ENCODE data around the gene ZBTB7B.
"Not testable (repeated sequence)": the region's sequence is repeated elsewhere in the genome, so short reads cannot be mapped to it uniquely, and the experiment has no call there.

The ZBTB7B gene

GRCh38 chr1:154968731-154969130 is 33.9 kb upstream of the ZBTB7B start:
- DNase-seq (ENCODE audit: low read depth in 2 of 3, low spot score in 1 of 3) = no peak

DNA sequence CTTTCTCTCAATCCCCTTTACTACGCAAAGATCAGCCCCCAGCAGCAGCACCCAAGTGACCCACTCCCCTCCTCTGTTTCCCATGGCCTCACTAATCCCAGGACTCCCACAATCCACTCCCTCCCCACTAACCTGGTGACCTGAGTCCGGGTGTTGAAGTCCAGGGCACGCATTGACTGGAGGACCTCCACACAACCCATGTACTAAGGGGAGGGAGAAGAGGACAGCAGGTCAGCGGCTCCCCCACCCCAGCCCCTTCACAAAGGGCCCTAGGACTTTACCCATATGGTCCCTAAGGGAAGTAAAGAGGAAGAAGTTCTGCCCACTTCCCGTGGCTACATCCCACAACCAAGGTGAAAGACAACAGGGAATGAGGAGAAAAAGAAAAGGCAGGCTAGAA is 33.4 kb upstream of the ZBTB7B start:
- DNase-seq (ENCODE audit: low read depth in 2 of 3, low spot score in 1 of 3) = no peak

- no peak for DNase-seq (ENCODE audit: low read depth in 2 of 3, low spot score in 1 of 3)
Measured at GRCh38 chr1:154969860-154970452, 32.6 kb upstream of the ZBTB7B start.

DNA sequence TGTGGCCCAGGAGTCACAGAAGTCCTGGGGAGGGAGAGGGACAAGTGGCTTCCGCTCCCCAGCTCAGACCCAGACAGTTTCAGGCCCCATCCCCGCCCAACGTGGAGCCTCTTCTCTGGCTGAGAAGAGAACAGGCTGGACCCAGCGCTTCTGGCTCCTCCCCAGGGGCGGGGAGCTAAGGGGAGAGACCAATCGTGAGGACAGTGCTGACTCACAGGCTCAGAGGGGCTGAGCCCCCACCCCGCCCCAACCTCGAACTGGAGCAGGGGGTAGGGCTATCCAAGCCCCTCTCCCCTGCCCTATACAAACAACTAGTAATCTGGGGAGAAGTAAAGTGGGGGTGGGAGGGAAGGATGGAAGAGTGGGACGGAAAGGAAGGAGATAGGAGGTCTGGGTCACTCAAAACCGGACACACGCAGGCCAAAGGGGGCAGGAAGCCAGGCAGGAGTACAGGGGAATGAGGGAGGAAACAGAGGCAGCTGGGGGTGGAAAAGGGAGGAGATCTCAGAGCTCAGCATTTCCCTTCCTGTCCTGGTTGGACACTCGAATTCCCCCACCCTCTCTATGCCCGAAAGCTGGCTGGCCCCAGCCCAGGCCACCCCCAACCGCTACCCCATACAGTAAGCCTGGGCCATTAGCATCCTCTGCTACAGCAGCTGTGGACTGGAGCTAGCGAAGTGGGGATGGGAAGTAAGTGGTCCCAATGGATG is 31.8 kb upstream of the ZBTB7B start, which contains the start of gene SHC1:
Gene SHC1, minus strand, starts transcription at position 117 of the 710 bp plus-strand sequence. CDS start 221 bp downstream, outside the sequence.
- no peak for DNase-seq (ENCODE audit: low read depth in 2 of 3, low spot score in 1 of 3)

DNA sequence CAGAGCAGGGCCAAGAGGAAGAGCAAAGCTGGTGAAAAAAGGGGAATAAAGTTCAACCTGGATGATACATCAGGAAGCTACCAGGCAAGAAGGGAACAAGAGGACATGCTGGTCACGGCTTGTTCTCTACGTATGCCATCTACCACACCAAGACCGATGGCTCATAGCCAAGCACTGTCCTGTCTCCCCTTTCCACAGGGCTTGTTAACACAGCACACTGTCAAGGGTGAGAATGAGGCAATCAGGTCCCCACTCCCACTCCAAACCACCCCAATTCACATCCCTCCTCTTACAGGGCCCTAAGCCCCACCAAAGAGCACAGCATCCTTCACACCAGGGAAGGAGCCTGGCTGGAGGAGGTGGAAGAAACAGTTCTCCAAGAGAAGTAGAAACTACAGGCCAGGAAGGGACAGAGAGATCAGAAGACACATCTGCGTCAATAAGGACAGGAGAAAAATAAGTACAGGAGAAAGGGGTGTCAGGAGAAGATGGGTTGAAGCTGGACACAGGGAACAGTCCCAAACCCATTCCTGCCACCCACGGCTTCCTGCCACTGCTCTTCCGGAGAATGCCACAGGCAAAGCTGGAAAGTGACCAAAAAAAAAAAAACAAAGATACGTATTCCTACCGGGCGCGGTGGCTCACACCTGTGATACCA is 31.1 kb upstream of the ZBTB7B start:
- DNase-seq (ENCODE audit: low read depth in 2 of 3, low spot score in 1 of 3) = no peak

DNA sequence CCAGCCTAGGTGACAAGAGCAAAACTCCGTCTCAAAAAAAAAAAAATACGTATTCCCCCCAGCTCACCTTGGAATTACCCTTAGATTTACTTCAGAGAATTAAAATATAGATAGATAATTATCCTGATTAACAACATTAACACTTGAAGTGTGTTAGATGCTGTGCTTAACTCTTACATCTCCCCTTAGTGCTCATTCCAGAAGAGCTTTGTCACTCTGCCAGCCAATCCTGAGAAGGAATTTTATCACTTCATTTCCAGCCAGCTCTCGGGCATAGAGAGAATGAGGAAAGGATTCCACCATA is 30.4 kb upstream of the ZBTB7B start:
- no peak for DNase-seq (ENCODE audit: low read depth in 2 of 3, low spot score in 1 of 3)

GRCh38 chr1:154972517-154973343 is 29.9 kb upstream of the ZBTB7B start:
- no peak for DNase-seq (ENCODE audit: low read depth in 2 of 3, low spot score in 1 of 3)

- peak; percentile 95 to 98 (median 95) for DNase-seq (ENCODE audit: low read depth in 2 of 3, low spot score in 1 of 3)
Measured at GRCh38 chr1:154973344-154974101, 29.1 kb upstream of the ZBTB7B start.

GRCh38 chr1:154974102-154974807 is 28.3 kb upstream of the ZBTB7B start, which contains the start of gene CKS1B:
CKS1B (plus strand) TSS chr1:154974681; CDS start chr1:154974746, 65 bp downstream.
- DNase-seq (ENCODE audit: low read depth in 2 of 3, low spot score in 1 of 3) = peak; percentile 87 to 95 (median 93)

GRCh38 chr1:154974808-154975408 is 27.7 kb upstream of the ZBTB7B start:
- DNase-seq (ENCODE audit: low read depth in 2 of 3, low spot score in 1 of 3) = peak; percentile 90 to 93 (median 91)

DNA sequence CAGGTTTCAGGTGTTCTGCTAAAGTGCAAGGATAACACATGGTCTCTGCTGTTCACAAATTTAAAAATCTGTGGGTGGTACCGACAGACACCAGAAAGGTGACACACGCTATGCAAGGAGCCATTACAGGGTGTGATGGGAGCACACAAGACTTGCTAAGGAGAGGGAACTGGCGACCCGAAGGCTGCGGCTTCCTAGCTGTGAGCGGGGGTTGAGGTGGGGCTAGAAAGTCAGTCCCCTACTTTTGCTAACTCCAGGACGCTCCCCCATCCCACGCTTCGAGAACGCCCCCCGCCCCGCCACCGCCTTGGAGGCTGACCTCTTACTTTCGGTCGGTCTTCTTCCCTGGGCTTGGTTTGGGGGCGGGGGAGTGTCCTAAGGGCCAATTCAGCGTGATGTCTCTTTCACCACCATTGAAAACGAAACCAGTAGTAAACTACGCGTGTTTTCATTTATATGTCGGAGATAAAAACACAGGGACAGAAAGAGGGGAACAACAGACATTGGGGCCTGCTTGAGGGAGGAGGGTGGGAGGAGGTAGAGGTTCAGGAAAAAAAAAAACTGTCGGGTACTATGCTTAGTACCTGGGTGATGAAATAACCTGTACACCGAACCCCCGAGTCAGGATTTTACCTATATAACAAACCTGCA is 27.1 kb upstream of the ZBTB7B start:
- no peak for DNase-seq (ENCODE audit: low read depth in 2 of 3, low spot score in 1 of 3)

GRCh38 chr1:154977762-154978161 is 24.8 kb upstream of the ZBTB7B start:
- not testable (repeated sequence) for DNase-seq (ENCODE audit: low read depth in 2 of 3, low spot score in 1 of 3)

GRCh38 chr1:154978360-154978759 is 24.2 kb upstream of the ZBTB7B start:
- no peak for DNase-seq (ENCODE audit: low read depth in 2 of 3, low spot score in 1 of 3)

DNA sequence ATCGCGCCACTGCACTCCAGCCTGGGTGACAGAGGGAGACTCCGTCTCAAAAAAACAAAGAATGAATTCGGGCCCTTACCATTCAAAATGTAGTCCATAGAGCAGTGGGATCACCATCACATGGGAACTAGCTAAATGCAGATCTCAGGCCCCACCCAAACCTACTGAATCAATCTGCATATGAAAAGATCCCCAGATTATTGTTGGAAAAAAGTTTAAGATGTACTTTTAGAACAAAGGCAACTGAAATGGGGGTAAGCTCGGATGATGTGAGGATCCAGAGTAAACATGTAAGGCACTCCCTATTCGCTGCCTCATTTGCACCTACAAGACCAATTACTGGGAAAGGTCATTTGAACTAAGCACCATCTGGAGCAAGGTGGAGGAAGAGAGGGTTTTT is 20.3 kb upstream of the ZBTB7B start:
- no peak for DNase-seq (ENCODE audit: low read depth in 2 of 3, low spot score in 1 of 3)

GRCh38 chr1:154982897-154983648 is 19.5 kb upstream of the ZBTB7B start, which contains the start of gene FLAD1:
FLAD1 (plus strand) TSS chr1:154983344; CDS start chr1:154983695, 351 bp downstream.
- DNase-seq (ENCODE audit: low read depth in 2 of 3, low spot score in 1 of 3) = peak; percentile 94 to 95 (median 94)

GRCh38 chr1:154983776-154984466 is 18.7 kb upstream of the ZBTB7B start:
- no peak for DNase-seq (ENCODE audit: low read depth in 2 of 3, low spot score in 1 of 3)

- DNase-seq (ENCODE audit: low read depth in 2 of 3, low spot score in 1 of 3) = not testable (repeated sequence)
Measured at GRCh38 chr1:154986736-154987135, 15.9 kb upstream of the ZBTB7B start.

DNA sequence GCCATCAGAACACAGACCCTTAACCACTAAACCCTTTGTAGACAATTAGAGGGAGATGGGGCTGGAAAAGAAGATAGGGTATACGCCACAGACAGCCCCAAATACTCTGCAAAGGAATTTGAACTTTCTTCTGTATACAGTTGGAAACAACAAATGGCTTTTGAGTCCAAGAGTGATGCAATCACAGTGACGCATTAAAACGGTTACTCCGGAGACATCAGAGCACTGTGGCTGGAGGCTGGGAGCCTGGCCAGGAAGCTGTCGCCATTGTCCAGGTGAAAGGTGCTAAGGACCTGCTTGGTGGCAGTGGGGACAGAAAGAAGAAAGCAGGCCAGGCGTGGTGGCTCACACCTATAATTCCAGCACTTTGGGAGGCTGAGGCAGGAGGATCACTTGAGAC is 15.3 kb upstream of the ZBTB7B start:
- no peak for DNase-seq (ENCODE audit: low read depth in 2 of 3, low spot score in 1 of 3)
